Thyroid gland (tissue), 4 donors: Measurements from ENCODE around the gene AP2A2.

ENCODE experiments used
- POLR2A ChIP-seq, 2 donors: fragments of 450-650 bp; IDR thresholded peaks; one replicate each; pipeline ENCODE4 v1.6.1; 2017; ENCODE audit warnings: antibody characterized with exemption in 2 of 2, mild to moderate bottlenecking in 2 of 2, moderate library complexity in 1 of 2
- TF ChIP-seq, protein P1 (sequence below), 6 experiments: fragments of 200-600 bp in 3 of 6; fragments of 450-650 bp in 3 of 6; sonication (generic) in 3 of 6; IDR thresholded peaks; one replicate each; pipeline ENCODE4 v1.5.1; 2016 to 2019; ENCODE audit warnings: antibody characterized with exemption in 6 of 6, mild to moderate bottlenecking in 2 of 6, inconsistent platforms in 1 of 6, moderate library complexity in 1 of 6

DNA sequence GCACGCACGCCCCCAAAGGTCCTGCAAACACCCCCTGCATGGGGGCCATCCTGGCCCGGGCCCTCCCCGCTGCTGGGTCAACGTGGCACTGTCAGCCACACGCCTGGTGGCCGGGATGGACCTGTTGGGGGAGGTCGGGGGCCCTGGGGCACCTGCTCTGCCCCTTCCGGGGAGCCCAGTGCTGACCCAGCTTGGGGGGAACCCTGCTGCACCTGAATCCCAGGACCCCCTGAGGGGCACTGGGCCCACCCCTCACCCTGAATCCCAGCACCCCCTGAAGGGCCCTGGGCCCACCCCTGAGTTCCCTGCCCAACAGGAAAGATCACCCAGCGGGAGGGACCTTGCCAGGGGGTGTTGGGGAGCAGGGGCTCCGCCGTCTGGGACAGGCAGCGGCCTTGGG is 111.3 kb downstream of the AP2A2 start:
- TF ChIP-seq, protein P1, sequence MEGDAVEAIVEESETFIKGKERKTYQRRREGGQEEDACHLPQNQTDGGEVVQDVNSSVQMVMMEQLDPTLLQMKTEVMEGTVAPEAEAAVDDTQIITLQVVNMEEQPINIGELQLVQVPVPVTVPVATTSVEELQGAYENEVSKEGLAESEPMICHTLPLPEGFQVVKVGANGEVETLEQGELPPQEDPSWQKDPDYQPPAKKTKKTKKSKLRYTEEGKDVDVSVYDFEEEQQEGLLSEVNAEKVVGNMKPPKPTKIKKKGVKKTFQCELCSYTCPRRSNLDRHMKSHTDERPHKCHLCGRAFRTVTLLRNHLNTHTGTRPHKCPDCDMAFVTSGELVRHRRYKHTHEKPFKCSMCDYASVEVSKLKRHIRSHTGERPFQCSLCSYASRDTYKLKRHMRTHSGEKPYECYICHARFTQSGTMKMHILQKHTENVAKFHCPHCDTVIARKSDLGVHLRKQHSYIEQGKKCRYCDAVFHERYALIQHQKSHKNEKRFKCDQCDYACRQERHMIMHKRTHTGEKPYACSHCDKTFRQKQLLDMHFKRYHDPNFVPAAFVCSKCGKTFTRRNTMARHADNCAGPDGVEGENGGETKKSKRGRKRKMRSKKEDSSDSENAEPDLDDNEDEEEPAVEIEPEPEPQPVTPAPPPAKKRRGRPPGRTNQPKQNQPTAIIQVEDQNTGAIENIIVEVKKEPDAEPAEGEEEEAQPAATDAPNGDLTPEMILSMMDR (IDR thresholded peaks at IDR 0.05), result no peak
- no peak for TF ChIP-seq POLR2A (IDR thresholded peaks at IDR 0.05)
